Chondrocyte (in vitro differentiated cells): ENCODE measurements around the gene RALGAPA2. TPM values are rescaled to one million over a fixed set of nuclear protein-coding genes. Genes with fewer than 3 reads are reported as not detected.

Source experiments
- DNase-seq: peaks from one replicate; pipeline ENCODE4 v3.0.0; 2021; ENCODE audit warnings: mixed read lengths, low spot score
- H3K27ac Mint-ChIP-seq: one replicate; pipeline ENCODE4 v1.8.0; 2021; ENCODE audit warnings: mild to moderate bottlenecking, moderate library complexity, mixed read lengths; ENCODE audit not compliant: unreplicated experiment
- H3K27me3 Mint-ChIP-seq: 2 replicates; pipeline ENCODE4 v1.8.0; 2021; ENCODE audit warnings: low read depth, mixed read lengths
- H3K36me3 Mint-ChIP-seq: 2 replicates; pipeline ENCODE4 v1.8.0; 2021; ENCODE audit warnings: low read depth, mixed read lengths
- H3K4me1 Mint-ChIP-seq: 2 replicates; pipeline ENCODE4 v1.8.0; 2021; ENCODE audit warnings: low read depth, mild to moderate bottlenecking, mixed read lengths
- H3K4me3 Mint-ChIP-seq: one replicate; pipeline ENCODE4 v1.8.0; 2021; ENCODE audit warnings: mild to moderate bottlenecking, moderate library complexity, mixed read lengths; ENCODE audit not compliant: unreplicated experiment
- H3K9me3 Mint-ChIP-seq: 2 replicates; pipeline ENCODE4 v1.8.0; 2021; ENCODE audit warnings: low read depth, mixed read lengths
- total RNA-seq: library from RNA; stranded (reverse); gene quantifications from 3 replicates; pipeline ENCODE4 v1.2.1, GENCODE V29; 2021
- TF ChIP-seq, protein P1 (sequence below): fragments of 200-600 bp; sonication (generic); IDR thresholded peaks from 2 replicates; pipeline ENCODE4 v1.5.0; 2021; ENCODE audit warnings: antibody characterized with exemption, mild to moderate bottlenecking, moderate library complexity

The RALGAPA2 gene
- total RNA-seq, 1 donor from 2014 or later: 9.5 TPM

DNA sequence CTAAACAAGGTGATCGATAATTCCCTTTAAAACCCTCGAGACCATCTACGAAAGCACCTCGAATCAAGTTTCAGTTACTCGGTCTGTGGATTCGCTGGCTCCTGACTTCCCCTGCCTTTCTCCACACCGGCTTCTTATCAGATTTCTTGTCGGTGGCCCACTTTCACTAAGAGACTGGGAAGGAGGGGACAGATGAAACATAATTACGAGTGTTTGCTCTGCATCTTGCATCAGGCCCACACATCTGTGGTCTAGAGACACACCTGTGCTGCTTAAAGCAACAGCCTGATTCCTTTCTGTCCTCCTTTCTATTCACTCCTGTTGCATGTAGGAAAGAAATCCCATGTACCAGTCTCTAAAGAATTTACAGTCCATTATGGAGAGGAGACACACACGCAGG lies 306.8 kb downstream of the RALGAPA2 start:
- no peak for DNase-seq
- Mint-ChIP-seq H3K4me1 (no peaks in the 10 kb centered on the region), H3K36me3 (no peaks in the 10 kb centered on the region), H3K9me3 (no peaks in the 10 kb centered on the region), H3K4me3 (no peak overlapping the region), H3K27ac (no peak overlapping the region), H3K27me3 (no peaks in the 10 kb centered on the region)
- TF ChIP-seq, protein P1, sequence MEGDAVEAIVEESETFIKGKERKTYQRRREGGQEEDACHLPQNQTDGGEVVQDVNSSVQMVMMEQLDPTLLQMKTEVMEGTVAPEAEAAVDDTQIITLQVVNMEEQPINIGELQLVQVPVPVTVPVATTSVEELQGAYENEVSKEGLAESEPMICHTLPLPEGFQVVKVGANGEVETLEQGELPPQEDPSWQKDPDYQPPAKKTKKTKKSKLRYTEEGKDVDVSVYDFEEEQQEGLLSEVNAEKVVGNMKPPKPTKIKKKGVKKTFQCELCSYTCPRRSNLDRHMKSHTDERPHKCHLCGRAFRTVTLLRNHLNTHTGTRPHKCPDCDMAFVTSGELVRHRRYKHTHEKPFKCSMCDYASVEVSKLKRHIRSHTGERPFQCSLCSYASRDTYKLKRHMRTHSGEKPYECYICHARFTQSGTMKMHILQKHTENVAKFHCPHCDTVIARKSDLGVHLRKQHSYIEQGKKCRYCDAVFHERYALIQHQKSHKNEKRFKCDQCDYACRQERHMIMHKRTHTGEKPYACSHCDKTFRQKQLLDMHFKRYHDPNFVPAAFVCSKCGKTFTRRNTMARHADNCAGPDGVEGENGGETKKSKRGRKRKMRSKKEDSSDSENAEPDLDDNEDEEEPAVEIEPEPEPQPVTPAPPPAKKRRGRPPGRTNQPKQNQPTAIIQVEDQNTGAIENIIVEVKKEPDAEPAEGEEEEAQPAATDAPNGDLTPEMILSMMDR: no peak

DNA sequence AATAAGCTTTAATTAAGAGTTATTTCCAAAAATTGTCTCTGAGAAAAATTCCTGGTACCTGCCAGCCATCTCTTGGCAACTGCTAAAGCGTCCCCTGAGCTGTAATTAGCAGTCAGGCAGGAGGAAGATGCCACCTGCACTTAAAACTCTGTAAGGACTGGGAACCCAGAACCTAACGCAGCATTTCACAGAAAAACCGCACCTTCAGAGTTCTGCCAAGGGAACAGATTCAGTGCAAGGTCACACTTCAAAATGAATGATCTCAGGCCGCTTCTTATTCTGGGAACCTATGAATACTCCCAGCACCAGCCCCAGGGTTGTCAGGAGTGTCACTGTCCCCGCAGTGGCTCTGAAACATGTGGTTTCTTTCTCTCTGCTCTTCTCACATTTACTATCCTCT lies 307.8 kb downstream of the RALGAPA2 start:
- H3K36me3 Mint-ChIP-seq: no peaks in the 10 kb centered on the region
- no peak for DNase-seq
- no peak overlapping the region for H3K4me3 Mint-ChIP-seq
- no peak overlapping the region for H3K27ac Mint-ChIP-seq
- TF ChIP-seq, protein P1: no peak
- no peaks in the 10 kb centered on the region for H3K27me3 Mint-ChIP-seq
- H3K9me3 Mint-ChIP-seq: no peaks in the 10 kb centered on the region
- no peaks in the 10 kb centered on the region for H3K4me1 Mint-ChIP-seq

- H3K4me3 Mint-ChIP-seq: no peak overlapping the region
- H3K4me1 Mint-ChIP-seq: no peaks in the 10 kb centered on the region
- H3K27me3 Mint-ChIP-seq: no peaks in the 10 kb centered on the region
- TF ChIP-seq, protein P1: no peak
- no peaks in the 10 kb centered on the region for H3K36me3 Mint-ChIP-seq
- no peak overlapping the region for H3K27ac Mint-ChIP-seq
- H3K9me3 Mint-ChIP-seq: no peaks in the 10 kb centered on the region
- DNase-seq: no peak
These were observed 310.5 kb downstream of the RALGAPA2 start for GRCh38 chr20:20401991-20402390.

DNA sequence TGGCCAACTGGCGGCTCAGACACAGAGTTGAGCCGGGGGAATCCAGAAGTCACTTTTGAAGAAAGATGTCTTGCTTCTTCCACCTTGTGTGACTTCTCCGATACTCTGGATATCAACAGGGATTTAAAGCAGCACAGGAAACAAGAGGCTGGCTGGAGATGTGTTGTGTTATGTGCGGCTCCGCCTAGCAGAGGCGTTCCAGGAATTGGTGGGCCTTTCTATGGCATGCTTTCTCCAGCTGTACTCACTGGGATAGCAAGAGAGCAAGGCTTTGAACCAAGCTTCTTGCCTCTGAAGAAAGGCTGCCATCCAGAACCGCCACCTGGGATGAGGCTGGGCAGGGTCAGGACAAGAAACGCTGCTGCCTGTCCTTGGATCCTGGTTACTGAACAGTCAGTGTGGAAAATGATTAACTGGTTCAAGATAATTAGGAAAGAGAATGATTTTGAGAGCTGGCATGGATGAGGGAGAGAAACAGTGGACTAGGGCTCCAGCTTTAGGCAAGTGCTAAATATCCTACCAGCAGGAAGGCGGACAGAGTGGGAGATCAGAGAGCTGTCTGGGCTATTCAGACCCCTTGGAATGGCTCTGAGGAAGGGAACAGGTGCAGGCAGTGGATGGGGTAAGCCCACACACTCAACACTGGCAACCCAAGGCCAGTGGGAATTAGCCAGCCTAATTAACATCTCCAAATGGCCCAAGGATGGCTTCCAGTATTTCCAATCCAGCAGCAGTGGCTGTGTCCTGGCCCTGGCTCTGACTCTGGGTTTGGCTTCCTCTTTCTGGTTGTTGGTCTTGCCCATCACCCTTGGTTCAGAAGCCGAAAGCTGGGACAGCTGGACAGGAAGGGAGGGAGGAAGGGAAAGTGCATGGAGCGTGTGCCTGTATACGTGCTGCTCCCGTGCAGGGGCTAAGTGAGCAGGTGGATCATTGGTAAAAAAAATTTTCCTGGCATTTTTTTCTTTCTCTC lies 312.6 kb downstream of the RALGAPA2 start:
- Mint-ChIP-seq H3K4me1 (no peaks in the 10 kb centered on the region), H3K27me3 (no peaks in the 10 kb centered on the region), H3K27ac (no peak overlapping the region), H3K4me3 (no peak overlapping the region), H3K9me3 (no peaks in the 10 kb centered on the region), H3K36me3 (no peaks in the 10 kb centered on the region)
- TF ChIP-seq, protein P1: no peak
- DNase-seq: no peak

GRCh38 chr20:20398123-20398522 lies 314.3 kb downstream of the RALGAPA2 start:
- no peak for DNase-seq
- Mint-ChIP-seq H3K9me3 (no peaks in the 10 kb centered on the region), H3K4me1 (peaks cover 6% of the 10 kb centered on the region), H3K27ac (no peak overlapping the region), H3K4me3 (no peak overlapping the region), H3K27me3 (no peaks in the 10 kb centered on the region), H3K36me3 (no peaks in the 10 kb centered on the region)
- TF ChIP-seq, protein P1: no peak
